ENCODE measurements around the gene STMN1.

GRCh38 chr1:25858906-25859789 lies 47.1 kb downstream of the STMN1 start, which contains the start of gene AUNIP:
- no peak for TF ChIP-seq SUZ12 (IDR thresholded peaks at IDR 0.05; ENCODE audit: extremely low read depth, insufficient read depth, insufficient read length)
- no peak for TF ChIP-seq YY1 (IDR thresholded peaks at IDR 0.05; ENCODE audit: insufficient read depth, insufficient read length)

Measured in NT2/D1 (cell line).